HEK293 (cell line): ENCODE data around the gene CAMK1.

Source experiments
- GLIS1 ChIP-seq: fragments of 450-650 bp; formaldehyde crosslinking; IDR thresholded peaks from 2 replicates; pipeline ENCODE4 v1.5.1; 2016; ENCODE audit warnings: missing biosample characterization, missing genetic modification characterization
- KLF10 ChIP-seq: fragments of 450-650 bp; IDR thresholded peaks from 2 replicates; pipeline ENCODE4 v1.5.1; 2018; ENCODE audit warnings: missing biosample characterization, mild to moderate bottlenecking, missing genetic modification characterization
- MYNN ChIP-seq: fragments of 450-650 bp; formaldehyde crosslinking; IDR thresholded peaks from 2 replicates; pipeline ENCODE4 v1.5.1; 2016; ENCODE audit warnings: missing biosample characterization, missing genetic modification characterization, borderline replicate concordance
- OVOL3 ChIP-seq: fragments of 450-650 bp; formaldehyde crosslinking; IDR thresholded peaks from 2 replicates; pipeline ENCODE4 v1.5.1; 2016; ENCODE audit warnings: missing biosample characterization, missing genetic modification characterization
- PBX3 ChIP-seq: sonication (generic); formaldehyde crosslinking; IDR thresholded peaks from 2 replicates; pipeline ENCODE4 v1.8.1; 2022; ENCODE audit warnings: mild to moderate bottlenecking, moderate library complexity, missing genetic modification reagents
- REPIN1 ChIP-seq: fragments of 450-650 bp; formaldehyde crosslinking; IDR thresholded peaks from 2 replicates; pipeline ENCODE4 v1.5.1; 2017; ENCODE audit warnings: missing biosample characterization, missing genetic modification characterization, low read depth
- TRIM28 ChIP-seq: IDR thresholded peaks from 2 replicates; pipeline ENCODE4 v1.6.1; 2011; ENCODE audit warnings: low read length, control low read depth, borderline replicate concordance
- TSHZ1 ChIP-seq: fragments of 450-650 bp; formaldehyde crosslinking; IDR thresholded peaks from 2 replicates; pipeline ENCODE4 v1.5.1; 2016; ENCODE audit warnings: missing biosample characterization, missing genetic modification characterization, borderline replicate concordance
- ZBTB17 ChIP-seq: fragments of 450-650 bp; formaldehyde crosslinking; IDR thresholded peaks from 2 replicates; pipeline ENCODE4 v1.5.1; 2016; ENCODE audit warnings: missing biosample characterization, missing genetic modification characterization
- ZBTB6 ChIP-seq: fragments of 450-650 bp; formaldehyde crosslinking; IDR thresholded peaks from 2 replicates; pipeline ENCODE4 v1.5.1; 2017; ENCODE audit warnings: missing biosample characterization, missing genetic modification characterization
- ZEB2 ChIP-seq: fragments of 450-650 bp; formaldehyde crosslinking; IDR thresholded peaks from 2 replicates; pipeline ENCODE4 v1.5.1; 2016; ENCODE audit warnings: missing biosample characterization, missing genetic modification characterization
- ZFP3 ChIP-seq: fragments of 450-650 bp; formaldehyde crosslinking; IDR thresholded peaks from 2 replicates; pipeline ENCODE4 v1.5.1; 2016; ENCODE audit warnings: low read depth, missing biosample characterization, missing genetic modification characterization
- ZIC2 ChIP-seq: fragments of 450-650 bp; formaldehyde crosslinking; IDR thresholded peaks from 2 replicates; pipeline ENCODE4 v1.5.1; 2016; ENCODE audit warnings: missing biosample characterization, missing genetic modification characterization
- ZNF175 ChIP-seq: fragments of 450-650 bp; formaldehyde crosslinking; IDR thresholded peaks from 2 replicates; pipeline ENCODE4 v1.5.1; 2016; ENCODE audit warnings: missing biosample characterization, missing genetic modification characterization
- ZNF223 ChIP-seq: fragments of 450-650 bp; formaldehyde crosslinking; IDR thresholded peaks from 2 replicates; pipeline ENCODE4 v1.5.1; 2016; ENCODE audit warnings: missing biosample characterization, missing genetic modification characterization
- ZNF280C ChIP-seq: fragments of 450-650 bp; formaldehyde crosslinking; IDR thresholded peaks from 2 replicates; pipeline ENCODE4 v1.5.1; 2016; ENCODE audit warnings: missing biosample characterization, missing genetic modification characterization
- ZNF341 ChIP-seq: fragments of 450-650 bp; formaldehyde crosslinking; IDR thresholded peaks from 2 replicates; pipeline ENCODE4; 2016; ENCODE audit warnings: low read depth, missing biosample characterization, missing genetic modification characterization
- ZNF394 ChIP-seq: fragments of 450-650 bp; formaldehyde crosslinking; IDR thresholded peaks from 2 replicates; pipeline ENCODE4 v1.5.1; 2016; ENCODE audit warnings: missing biosample characterization, missing genetic modification characterization, mild to moderate bottlenecking, moderate library complexity, borderline replicate concordance
- ZNF398 ChIP-seq: fragments of 450-650 bp; formaldehyde crosslinking; IDR thresholded peaks from 2 replicates; pipeline ENCODE4 v1.5.1; 2017; ENCODE audit warnings: missing biosample characterization, missing genetic modification characterization
- ZNF433 ChIP-seq: fragments of 450-650 bp; formaldehyde crosslinking; IDR thresholded peaks from 2 replicates; pipeline ENCODE4 v1.5.1; 2016; ENCODE audit warnings: missing biosample characterization, missing genetic modification characterization, low read depth
- ZNF624 ChIP-seq: fragments of 450-650 bp; formaldehyde crosslinking; IDR thresholded peaks from 2 replicates; pipeline ENCODE4 v1.5.1; 2017; ENCODE audit warnings: missing biosample characterization, missing genetic modification characterization
- ZNF629 ChIP-seq: fragments of 450-650 bp; formaldehyde crosslinking; IDR thresholded peaks from 2 replicates; pipeline ENCODE4 v1.5.1; 2017; ENCODE audit warnings: missing biosample characterization, missing genetic modification characterization
- ZNF704 ChIP-seq: fragments of 450-650 bp; formaldehyde crosslinking; IDR thresholded peaks from 2 replicates; pipeline ENCODE4 v1.5.1; 2016; ENCODE audit warnings: missing biosample characterization, missing genetic modification characterization
- ZNF76 ChIP-seq: fragments of 450-650 bp; formaldehyde crosslinking; IDR thresholded peaks from 2 replicates; pipeline ENCODE4; 2016; ENCODE audit warnings: low read depth, missing biosample characterization, missing genetic modification characterization, borderline replicate concordance
- ZNF792 ChIP-seq: fragments of 450-650 bp; formaldehyde crosslinking; IDR thresholded peaks from 2 replicates; pipeline ENCODE4 v1.5.1; 2016; ENCODE audit warnings: missing biosample characterization, missing genetic modification characterization
- ZSCAN30 ChIP-seq: fragments of 450-650 bp; IDR thresholded peaks from 2 replicates; pipeline ENCODE4 v1.5.1; 2018; ENCODE audit warnings: missing biosample characterization, mild to moderate bottlenecking, missing genetic modification characterization, moderate library complexity
- ZSCAN5A ChIP-seq: fragments of 450-650 bp; formaldehyde crosslinking; IDR thresholded peaks from 2 replicates; pipeline ENCODE4 v1.5.1; 2016; ENCODE audit warnings: missing biosample characterization, missing genetic modification characterization

The CAMK1 gene

GRCh38 chr3:9769426-9770275 is at the start of gene CAMK1 (continued):
- TF ChIP-seq PBX3 (CRISPR knock-in tag), result peak; percentile 66; the same call in 1 of the 2 replicates
- peak; percentile 63; the same call in 1 of the 2 replicates for TF ChIP-seq KLF10 (tag by site-specific recombination)
- no peak for TF ChIP-seq ZFP3 (tag by site-specific recombination)
- TF ChIP-seq ZNF433 (tag by site-specific recombination), result no peak
- no peak for TF ChIP-seq REPIN1 (tag by site-specific recombination)
- TF ChIP-seq ZNF398, result no peak
- TF ChIP-seq ZNF175 (tag by site-specific recombination), result no peak
- no peak for TF ChIP-seq ZBTB6 (tag by site-specific recombination)
- TF ChIP-seq OVOL3 (tag by site-specific recombination), result no peak
- TF ChIP-seq ZNF341 (tag by site-specific recombination), result no peak
- TF ChIP-seq ZNF629 (tag by site-specific recombination), result no peak
- peak; percentile 80 for TF ChIP-seq ZSCAN30 (tag by site-specific recombination)
- TF ChIP-seq ZNF76 (tag by site-specific recombination), result peak; percentile 58; the same call in 1 of the 2 replicates
- no peak for TF ChIP-seq TRIM28
- no peak for TF ChIP-seq ZNF792 (tag by site-specific recombination)
- peak; percentile 20 for TF ChIP-seq ZBTB17 (tag by site-specific recombination)
- no peak for TF ChIP-seq MYNN
- 0 out of 2 replicates have a peak, but pooled peaks have one; percentile 23 for TF ChIP-seq ZEB2 (tag by site-specific recombination)
- no peak for TF ChIP-seq ZNF624 (tag by site-specific recombination)
- TF ChIP-seq GLIS1 (tag by site-specific recombination), result peak; percentile 34; the same call in 1 of the 2 replicates
- no peak for TF ChIP-seq ZNF394
- TF ChIP-seq ZNF223, result peak; percentile 91
- no peak for TF ChIP-seq ZNF280C (tag by site-specific recombination)
- TF ChIP-seq ZSCAN5A (tag by site-specific recombination), result no peak
- TF ChIP-seq ZIC2 (tag by site-specific recombination), result peak; percentile 86
- no peak for TF ChIP-seq ZNF704 (tag by site-specific recombination)
- TF ChIP-seq TSHZ1, result no peak
